BJ (cell line): ENCODE measurements around the gene KLHDC7B. TPM values are rescaled to one million over a fixed set of nuclear protein-coding genes. Genes with fewer than 3 reads are reported as not detected.

Source experiments
- CTCF ChIA-PET: fragments of 350-600 bp; formaldehyde crosslinking; extraction: SDS; loops from one replicate; lab custom pipeline; 2021; ENCODE audit warnings: antibody characterized with exemption, inconsistent platforms; lab: Yijun Ruan, JAX
- POLR2A ChIA-PET: fragments of 300-600 bp; sonication (Branson Sonifier 250); formaldehyde crosslinking; extraction: SDS; loops from one replicate; lab custom pipeline; 2021; ENCODE audit warnings: antibody characterized with exemption; lab: Charles Lee
- DNase-seq: peaks from one replicate; pipeline ENCODE4 v3.0.0-alpha.2; 2011; ENCODE audit warnings: low read depth
- H3K27me3 ChIP-seq: 2 replicates; pipeline ENCODE4 v1.6.0; 2011; ENCODE audit warnings: low read length; ENCODE audit not compliant: control insufficient read depth, insufficient read depth
- H3K36me3 ChIP-seq: 2 replicates; pipeline ENCODE4 v1.5.1; 2011; ENCODE audit warnings: low read length; ENCODE audit not compliant: control insufficient read depth, insufficient read depth
- H3K4me3 ChIP-seq: 2 replicates; pipeline ENCODE4 v1.5.1; 2011; ENCODE audit warnings: low read depth, mild to moderate bottlenecking, control low read depth, low read length
- CTCF ChIP-seq: IDR thresholded peaks from 2 replicates; pipeline ENCODE4 v1.5.1; 2011; ENCODE audit warnings: low read depth, mild to moderate bottlenecking, control low read depth, inconsistent platforms, low read length, moderate library complexity; ENCODE audit not compliant: insufficient read depth
- polyA minus RNA-seq: library from RNA; depleted of rRNA, polyadenylated mRNA; stranded (reverse); fragments of >200 nt; gene quantifications from 2 replicates; pipeline ENCODE4 v1.2.3, GENCODE V29; 2011; rRNA and poly(A)+ RNA removed
- polyA plus RNA-seq: library from polyadenylated mRNA; depleted of rRNA; stranded (reverse); fragments of >200 nt; gene quantifications from 2 replicates; pipeline ENCODE4 v1.2.3, GENCODE V29; 2011; rRNA removed

Gene KLHDC7B
- polyA plus RNA-seq: 0.34 and 0.39 TPM in 2 replicates
- polyA minus RNA-seq: 0.36 and 0.62 TPM in 2 replicates

- peak; percentile 52 for TF ChIP-seq CTCF
- ChIA-PET POLR2A (interaction anchor here (1.0 kb wide), 1 partner anchor 20 kb away, joined by 3 read pairs; the partner anchor contains the start of gene SCO2), CTCF (interaction anchor here (0.8 to 1.8 kb wide), 6 partner anchors 10 to 75 kb away, joined by 3 to 17 read pairs (median 4); partner anchors contain the start of genes SCO2 and SYCE3)
- H3K4me3 ChIP-seq: no peak within 1 kb of the TSS
- no peak for DNase-seq
- no peaks in the 10 kb centered on the region for H3K36me3 ChIP-seq
- H3K27me3 ChIP-seq: peaks cover 30% of the 10 kb centered on the region
These were observed at the start of gene KLHDC7B for GRCh38 chr22:50545522-50546325. Gene KLHDC7B, plus strand, starts transcription at chr22:50545899. Its CDS starts 345 bp downstream, at chr22:50546244.

GRCh38 chr22:50497093-50497492 is 48.6 kb upstream of the KLHDC7B start:
- no peak for TF ChIP-seq CTCF
- DNase-seq: no peak
- ChIA-PET CTCF (interaction anchor here (0.6 to 2.8 kb wide), 11 partner anchors 10 to 469 kb away, joined by 3 to 14 read pairs (median 4); partner anchors contain the start of genes ADM2, HDAC10, LMF2 and NCAPH2), POLR2A (no interaction called here)
- H3K4me3 ChIP-seq: no peak overlapping the region
- no peaks in the 10 kb centered on the region for H3K27me3 ChIP-seq
- no peaks in the 10 kb centered on the region for H3K36me3 ChIP-seq

GRCh38 chr22:50498322-50498890 is 47.3 kb upstream of the KLHDC7B start:
- no peak for DNase-seq
- CTCF ChIA-PET: interaction anchor here (0.6 to 2.8 kb wide), 16 partner anchors 8 to 568 kb away, joined by 3 to 14 read pairs (median 4); partner anchors contain the start of genes HDAC10, LMF2, MIOX and NCAPH2
- peak; percentile 72 for TF ChIP-seq CTCF
- no peak overlapping the region for H3K4me3 ChIP-seq
- H3K36me3 ChIP-seq: peaks cover 9% of the 10 kb centered on the region
- POLR2A ChIA-PET: no interaction called here
- H3K27me3 ChIP-seq: no peaks in the 10 kb centered on the region

GRCh38 chr22:50500452-50500851 is 45.2 kb upstream of the KLHDC7B start:
- Histone ChIP-seq H3K36me3 (peaks cover 22% of the 10 kb centered on the region), H3K4me3 (no peak overlapping the region), H3K27me3 (no peaks in the 10 kb centered on the region)
- ChIA-PET POLR2A (no interaction called here), CTCF (no interaction called here)
- TF ChIP-seq CTCF: no peak
- DNase-seq: no peak

- TF ChIP-seq CTCF: no peak
- no peaks in the 10 kb centered on the region for H3K27me3 ChIP-seq
- H3K4me3 ChIP-seq: no peak overlapping the region
- no peak for DNase-seq
- H3K36me3 ChIP-seq: peaks cover 27% of the 10 kb centered on the region
- POLR2A ChIA-PET: no interaction called here
- CTCF ChIA-PET: interaction anchor here (0.6 kb wide), 1 partner anchor 10 kb away, joined by 3 read pairs; no protein-coding TSS in a partner anchor
These were observed 43.6 kb upstream of the KLHDC7B start for GRCh38 chr22:50502096-50502495.
